ENCODE results near the gene UBC. TPM values are rescaled to one million over a fixed set of nuclear protein-coding genes. Genes with fewer than 3 reads are reported as not detected.
A peak's percentile ranks its signal among the peaks of the same experiment; 100 is the strongest.
"Not testable (repeated sequence)": the region's sequence is repeated elsewhere in the genome, so short reads cannot be mapped to it uniquely, and the experiment has no call there.

Gene UBC
- total RNA-seq, 1 experiment from 2014 or later, result 1,789 TPM

DNA sequence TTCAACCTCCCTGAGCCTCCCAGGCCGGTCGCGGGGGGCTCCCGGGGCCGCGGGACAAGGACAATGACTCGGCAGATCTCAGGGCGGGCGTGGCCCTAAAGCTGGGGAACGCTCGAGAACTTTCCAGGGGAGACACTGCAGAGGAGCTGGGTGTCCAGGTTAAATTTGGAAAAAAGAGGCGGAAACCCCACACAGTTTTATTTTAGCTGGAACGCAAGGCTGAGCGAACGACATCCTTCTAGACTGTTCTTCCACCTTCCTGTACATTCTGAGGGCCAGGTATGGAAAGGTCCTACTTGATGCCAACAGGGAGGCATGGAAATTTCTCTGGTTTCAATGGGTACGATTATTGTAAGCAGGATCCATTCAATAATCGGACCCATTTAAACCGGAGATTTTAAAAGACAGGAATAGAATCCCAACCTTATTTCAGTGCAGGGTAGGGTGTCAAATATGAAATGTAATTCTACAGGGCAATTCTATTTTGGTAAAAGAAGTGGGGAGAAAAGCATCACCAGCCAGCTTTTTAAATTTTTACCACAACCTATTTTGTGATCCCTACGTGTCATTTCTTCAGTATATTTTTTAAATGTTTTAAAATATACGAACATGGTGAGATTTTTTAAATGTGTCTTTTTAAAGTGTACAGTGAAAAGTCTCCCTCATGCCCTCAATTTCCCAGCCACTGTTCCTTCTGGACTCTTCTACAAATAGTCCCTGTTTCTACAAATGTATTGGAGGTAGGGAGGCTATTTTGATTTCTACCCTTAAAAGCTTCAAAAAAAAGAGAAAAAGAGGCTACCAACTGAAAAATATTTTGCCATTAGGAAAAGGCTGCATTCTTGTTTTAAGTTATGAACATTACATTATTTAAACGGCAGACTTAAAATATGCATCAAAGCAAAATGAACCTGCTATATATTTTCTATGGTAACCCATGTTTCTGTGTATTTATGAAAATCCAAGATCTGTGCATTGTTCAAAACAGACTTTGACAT is 1.1 kb upstream of the UBC start:
- peak; percentile 65 for DNase-seq (ENCODE audit: low spot score)

- peak; percentile 91 for DNase-seq (ENCODE audit: low spot score)
Observed at GRCh38 chr12:124913474-124914391, 717 bp downstream of the UBC start.

DNA sequence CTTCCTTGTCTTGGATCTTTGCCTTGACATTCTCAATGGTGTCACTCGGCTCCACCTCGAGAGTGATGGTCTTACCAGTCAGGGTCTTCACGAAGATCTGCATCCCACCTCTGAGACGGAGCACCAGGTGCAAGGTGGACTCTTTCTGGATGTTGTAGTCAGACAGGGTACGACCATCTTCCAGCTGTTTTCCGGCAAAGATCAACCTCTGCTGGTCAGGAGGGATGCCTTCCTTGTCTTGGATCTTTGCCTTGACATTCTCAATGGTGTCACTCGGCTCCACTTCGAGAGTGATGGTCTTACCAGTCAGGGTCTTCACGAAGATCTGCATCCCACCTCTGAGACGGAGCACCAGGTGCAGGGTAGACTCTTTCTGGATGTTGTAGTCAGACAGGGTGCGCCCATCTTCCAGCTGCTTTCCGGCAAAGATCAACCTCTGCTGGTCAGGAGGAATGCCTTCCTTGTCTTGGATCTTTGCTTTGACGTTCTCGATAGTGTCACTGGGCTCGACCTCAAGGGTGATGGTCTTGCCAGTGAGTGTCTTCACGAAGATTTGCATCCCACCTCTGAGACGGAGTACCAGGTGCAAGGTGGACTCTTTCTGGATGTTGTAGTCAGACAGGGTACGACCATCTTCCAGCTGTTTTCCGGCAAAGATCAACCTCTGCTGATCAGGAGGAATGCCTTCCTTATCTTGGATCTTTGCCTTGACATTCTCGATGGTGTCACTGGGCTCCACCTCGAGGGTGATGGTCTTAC is 1.7 kb downstream of the UBC start:
- not testable (repeated sequence) for DNase-seq (ENCODE audit: low spot score)

- DNase-seq (ENCODE audit: low spot score), result not testable (repeated sequence)
Observed at GRCh38 chr12:124911521-124911920, 2.9 kb downstream of the UBC start.

DNA sequence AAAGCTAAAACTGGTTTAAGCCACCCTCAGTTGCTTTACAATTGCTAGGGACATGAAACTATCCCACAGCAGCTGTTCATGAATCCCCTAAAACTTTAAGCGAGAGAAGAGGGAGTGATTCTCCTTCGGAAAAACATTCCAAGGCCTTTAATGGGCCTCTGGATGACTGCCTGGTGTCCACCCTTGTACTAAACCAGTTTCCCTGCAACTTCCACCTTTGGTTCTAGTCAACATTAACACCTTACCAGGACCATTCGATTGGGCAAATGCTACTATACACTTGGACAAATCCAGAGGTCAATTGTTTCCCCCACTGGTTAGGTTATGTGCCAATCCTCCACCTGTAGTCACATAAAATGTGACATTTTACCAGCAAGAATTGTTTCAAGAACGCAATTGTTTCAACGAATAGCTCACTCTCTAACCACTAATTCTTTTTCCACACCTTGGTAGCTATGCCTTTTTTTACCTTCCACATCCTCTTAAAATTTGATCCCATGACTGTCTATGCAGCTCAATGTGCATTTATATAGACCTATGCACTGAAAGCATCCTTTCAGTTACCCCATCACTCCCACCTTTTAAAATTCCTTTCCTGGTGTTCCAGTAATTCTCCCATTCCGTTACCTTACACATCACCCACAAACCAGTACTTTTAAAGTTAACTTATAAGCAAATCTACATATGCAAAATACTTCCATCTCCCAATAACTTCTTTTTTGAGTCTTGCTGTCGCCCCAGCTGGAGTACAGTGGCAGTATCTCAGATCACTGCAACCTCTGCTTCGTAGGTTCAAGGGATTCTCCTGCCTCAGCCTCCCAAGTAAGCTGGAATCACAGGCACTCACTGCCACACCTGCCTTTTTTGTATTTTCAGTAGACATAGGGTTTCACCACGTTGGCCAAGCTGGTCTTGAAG is 3.6 kb downstream of the UBC start:
- DNase-seq (ENCODE audit: low spot score), result no peak

GRCh38 chr12:124909831-124910560 is 4.5 kb downstream of the UBC start:
- peak; percentile 67 for DNase-seq (ENCODE audit: low spot score)

DNA sequence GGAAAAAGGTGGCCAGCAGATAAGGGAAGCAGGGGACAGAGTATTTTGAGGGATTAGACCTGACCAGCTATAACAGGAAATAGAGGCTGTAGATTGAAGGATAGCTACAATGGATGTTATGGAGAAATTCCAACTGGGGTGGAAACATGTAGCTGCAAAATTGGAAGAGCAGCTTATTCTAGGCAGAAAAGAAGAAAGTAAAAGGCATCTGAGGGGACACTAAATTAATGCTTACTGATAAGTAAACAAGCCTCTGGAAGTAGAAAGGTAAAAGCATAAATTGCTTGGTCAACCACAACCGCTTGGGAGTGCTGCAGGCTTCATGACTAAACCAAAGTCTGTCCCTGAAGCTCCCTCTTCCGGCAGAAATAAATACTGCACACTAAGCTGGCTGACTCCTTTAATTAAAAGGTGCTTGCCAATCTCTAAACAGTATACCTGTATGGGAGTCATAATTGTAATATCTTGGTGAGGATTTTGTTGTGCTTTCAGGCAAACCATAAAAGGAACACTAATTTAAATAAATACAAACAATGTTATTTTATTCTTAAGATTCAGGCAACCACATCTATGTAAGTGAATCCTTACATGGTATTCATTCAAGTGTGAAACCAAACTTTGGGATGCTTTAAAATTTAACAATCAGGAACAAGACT is 7.7 kb downstream of the UBC start:
- DNase-seq (ENCODE audit: low spot score), result peak; percentile 100

DNA sequence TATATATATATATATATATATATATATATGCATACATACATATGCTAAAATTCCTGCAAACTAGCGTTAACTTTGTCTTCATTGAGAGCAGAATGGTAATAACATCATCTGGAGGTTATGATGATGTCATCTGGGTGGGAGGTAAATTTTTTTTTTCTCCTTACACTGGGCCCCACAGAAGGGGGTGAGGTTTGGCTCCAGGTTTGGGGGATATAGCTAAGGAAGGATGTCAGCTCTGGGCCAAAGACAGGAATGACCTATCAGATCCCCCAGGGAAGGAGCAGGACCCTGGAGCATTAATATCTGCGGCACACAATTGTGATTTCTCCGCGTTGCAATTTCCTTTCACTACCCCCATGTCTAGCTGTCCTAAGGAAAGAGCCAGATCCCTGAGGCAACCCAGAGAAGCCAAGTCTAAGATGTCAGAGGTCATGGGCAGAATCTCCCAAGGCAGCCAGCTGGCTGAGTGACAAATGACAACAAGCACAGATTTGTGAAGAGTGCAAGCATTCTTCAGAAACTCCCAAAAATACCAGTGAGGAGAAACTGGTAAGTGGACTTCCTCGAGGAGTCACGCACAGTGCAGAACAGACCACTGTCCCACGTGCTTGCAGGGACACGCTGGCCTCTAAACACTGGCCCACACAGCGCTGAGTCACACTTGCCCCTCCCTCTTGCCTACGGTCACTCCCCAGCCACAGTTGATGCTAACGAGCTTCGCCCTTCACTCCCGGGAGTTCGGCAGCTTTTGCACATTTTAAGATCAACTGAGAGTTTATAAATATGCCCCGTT is 9.9 kb downstream of the UBC start:
- DNase-seq (ENCODE audit: low spot score), result peak; percentile 87

DNA sequence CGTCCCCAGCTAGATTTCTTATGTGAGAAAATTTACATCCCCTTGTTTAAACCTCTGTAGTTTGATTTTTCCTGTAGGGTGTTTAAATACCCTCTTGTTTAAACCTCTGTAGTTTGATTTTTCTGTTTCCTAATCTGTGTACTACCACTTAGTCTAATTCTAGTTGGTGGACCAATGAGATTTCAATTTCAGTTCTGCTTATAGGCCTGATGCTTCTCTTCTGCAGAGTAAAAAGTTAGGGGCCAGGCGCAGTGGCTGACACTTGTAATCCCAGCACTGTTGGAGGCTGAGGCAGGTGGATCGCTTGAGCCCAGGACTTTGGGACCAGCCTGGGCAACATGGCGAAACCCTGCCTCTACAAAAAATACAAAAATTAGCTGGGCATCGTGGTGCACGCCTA is 11.5 kb downstream of the UBC start:
- no peak for DNase-seq (ENCODE audit: low spot score)

DNA sequence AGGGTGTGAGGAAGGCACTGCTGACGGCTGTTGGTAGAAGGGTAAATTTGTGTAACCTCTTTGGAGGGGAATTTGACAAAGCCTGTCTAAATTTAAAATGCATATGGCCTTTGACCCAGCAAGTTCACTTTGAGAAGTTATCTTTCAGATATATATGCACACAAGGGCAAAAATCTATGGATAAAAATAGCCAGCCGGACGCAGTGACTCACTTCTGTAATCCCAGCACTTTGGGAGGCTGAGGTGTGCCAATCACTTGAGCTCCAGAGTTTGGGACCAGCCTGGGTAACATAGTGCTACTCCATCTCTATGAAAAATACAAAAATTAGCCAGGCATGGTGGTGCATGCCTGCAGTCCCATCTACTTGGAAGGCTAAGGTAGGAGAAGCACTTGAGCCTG is 13.4 kb downstream of the UBC start:
- no peak for DNase-seq (ENCODE audit: low spot score)

- not testable (repeated sequence) for DNase-seq (ENCODE audit: low spot score)
Observed at GRCh38 chr12:124900345-124900795, 14.1 kb downstream of the UBC start.

GRCh38 chr12:124898923-124899294 is 15.5 kb downstream of the UBC start:
- no peak for DNase-seq (ENCODE audit: low spot score)

DNA sequence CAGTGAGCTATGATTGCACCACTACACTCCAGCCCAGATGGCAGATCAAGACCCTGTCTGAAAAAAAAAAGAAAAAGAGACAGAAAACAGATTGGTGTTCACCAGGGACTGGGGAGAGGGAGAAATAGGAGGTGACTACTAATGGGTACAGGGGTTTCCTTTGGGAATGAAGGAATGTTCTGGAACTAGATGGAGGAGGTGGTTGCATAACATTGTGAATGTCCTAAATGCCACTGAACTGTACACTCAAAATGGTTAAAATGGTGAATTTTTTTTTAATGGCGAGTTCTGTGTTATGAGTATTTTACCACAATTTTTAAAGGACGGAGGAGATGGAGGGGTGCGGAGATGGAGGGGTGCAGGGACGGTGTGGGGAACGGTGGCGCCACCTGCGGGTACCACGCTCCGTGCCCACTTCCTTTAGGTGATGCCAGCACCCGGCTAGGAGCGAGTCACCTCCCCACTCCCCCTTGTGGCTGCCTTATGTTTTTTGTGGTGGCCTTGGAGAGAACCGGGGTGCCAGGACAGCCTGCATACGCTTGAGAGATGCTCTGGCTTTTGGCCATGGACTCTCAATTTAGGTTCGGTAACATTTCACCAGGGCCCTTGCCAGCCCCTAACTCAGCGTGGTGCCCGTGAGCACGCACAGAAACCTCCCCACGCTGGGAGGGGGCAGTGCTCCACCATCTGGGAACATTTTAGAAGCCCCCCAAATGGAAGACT is 16.1 kb downstream of the UBC start:
- DNase-seq (ENCODE audit: low spot score), result peak; percentile 76

- DNase-seq (ENCODE audit: low spot score), result no peak
Observed at GRCh38 chr12:124896461-124896860, 18.0 kb downstream of the UBC start.

DNA sequence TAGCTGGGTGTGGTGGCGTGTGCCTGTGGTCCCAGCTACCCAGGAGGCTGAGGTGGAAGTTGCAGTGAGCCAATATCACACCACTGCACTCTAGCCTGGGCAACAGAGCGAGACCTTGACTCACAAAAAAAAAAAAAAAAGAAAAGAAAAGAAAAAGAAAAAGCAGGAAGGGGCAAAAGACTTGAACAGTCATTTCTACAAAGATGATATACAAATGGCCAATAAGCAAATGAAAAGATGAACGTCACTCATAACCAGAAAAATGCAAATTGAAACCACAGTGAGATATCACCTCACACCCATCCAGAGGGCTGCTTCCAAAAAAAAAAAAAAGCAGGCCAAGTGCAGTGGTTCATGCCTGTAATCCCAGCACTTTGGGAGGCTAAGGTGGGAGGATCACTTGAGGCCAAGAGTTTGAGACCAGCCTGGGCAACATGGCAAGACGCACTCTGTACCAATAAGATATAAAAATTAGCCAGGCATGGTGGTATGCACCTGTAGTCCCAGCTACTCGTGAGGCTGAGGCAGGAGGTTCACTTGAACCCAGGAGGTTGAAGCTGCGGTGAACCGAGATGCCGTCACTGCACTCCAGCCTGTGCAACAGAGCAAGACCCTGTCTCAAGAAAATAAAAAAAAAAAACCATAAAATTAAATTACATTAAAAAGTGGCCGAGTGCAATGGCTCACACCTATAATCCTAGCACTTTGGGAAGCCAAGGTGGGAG is 20.5 kb downstream of the UBC start:
- no peak for DNase-seq (ENCODE audit: low spot score)

DNA sequence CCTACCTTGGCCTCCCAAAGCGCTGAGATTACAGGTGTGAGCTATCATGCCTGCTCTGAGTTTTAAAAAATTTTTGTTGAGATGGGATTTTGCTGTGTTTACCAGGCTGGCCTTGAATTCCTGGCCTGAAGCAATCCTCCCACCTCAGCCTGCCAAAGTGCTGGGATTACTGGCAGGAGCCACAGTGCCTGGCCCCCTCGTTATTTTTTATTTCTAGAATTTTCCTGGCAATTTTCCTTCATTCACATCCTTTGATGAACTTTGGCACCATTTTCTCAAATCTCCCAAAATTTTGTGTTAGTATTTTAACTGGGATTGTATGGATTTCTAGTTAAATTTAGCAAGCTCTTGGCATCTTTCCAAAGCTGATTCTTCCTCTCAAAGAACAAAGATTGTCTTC is 26.2 kb downstream of the UBC start:
- DNase-seq (ENCODE audit: low spot score), result no peak

DNA sequence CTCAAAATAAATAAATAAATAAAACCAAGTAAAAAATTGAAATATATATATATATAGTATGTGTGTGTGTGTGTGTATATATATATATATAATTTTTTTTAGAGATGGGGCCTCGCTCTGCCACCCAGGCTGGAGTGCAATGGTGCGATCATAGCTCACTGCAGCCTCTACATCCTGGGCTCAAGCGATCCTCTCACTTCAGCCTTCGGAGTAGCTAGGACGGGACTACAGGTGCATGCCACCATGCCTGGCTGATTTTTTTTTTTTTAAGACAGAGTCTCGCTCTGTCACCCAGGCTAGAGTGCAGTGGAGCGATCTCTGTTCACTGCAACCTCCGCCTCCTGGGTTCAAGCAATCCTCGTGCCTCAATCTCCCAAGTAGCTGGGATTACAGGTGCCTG is 26.7 kb downstream of the UBC start:
- not testable (repeated sequence) for DNase-seq (ENCODE audit: low spot score)

Measured in HT-29 (cell line).